ENCODE data around the gene TMEM132A. TPM values are rescaled to one million over a fixed set of nuclear protein-coding genes. Genes with fewer than 3 reads are reported as not detected.

The TMEM132A gene
- total RNA-seq = 29.3 and 40.6 TPM in 2 replicates

GRCh38 chr11:60924110-60924905 lies at the start of gene TMEM132A:
Gene TMEM132A (plus strand): TSS chr11:60924460. CDS start chr11:60924634, 174 bp downstream.
- no peak for TF ChIP-seq CTCF (IDR thresholded peaks at IDR 0.05; ENCODE audit: insufficient read depth, low read depth, low read length)
- DNase-seq (ENCODE audit: low read depth) = peak; percentile 64

GRCh38 chr11:60875366-60876167 lies 48.7 kb upstream of the TMEM132A start:
- H3K4me3 ChIP-seq (ENCODE audit: low read depth, low read length) = no peak overlapping the region
- no peak for DNase-seq (ENCODE audit: low read depth)
- no peak for TF ChIP-seq CTCF (IDR thresholded peaks at IDR 0.05; ENCODE audit: insufficient read depth, low read depth, low read length)

More at GRCh38 chr11:60924110-60924905, at the start of gene TMEM132A:
- peak within 1 kb of the TSS; percentile 72 for H3K4me3 ChIP-seq (ENCODE audit: low read depth, low read length)

GRCh38 chr11:60876168-60876485 lies 48.1 kb upstream of the TMEM132A start:
- no peak for DNase-seq (ENCODE audit: low read depth)
- no peak overlapping the region for H3K4me3 ChIP-seq (ENCODE audit: low read depth, low read length)
- TF ChIP-seq CTCF (IDR thresholded peaks at IDR 0.05; ENCODE audit: insufficient read depth, low read depth, low read length) = no peak

GRCh38 chr11:60878245-60879101 lies 45.8 kb upstream of the TMEM132A start:
- H3K4me3 ChIP-seq (ENCODE audit: low read depth, low read length) = no peak overlapping the region
- no peak for TF ChIP-seq CTCF (IDR thresholded peaks at IDR 0.05; ENCODE audit: insufficient read depth, low read depth, low read length)
- DNase-seq (ENCODE audit: low read depth) = no peak

- no peak overlapping the region for H3K4me3 ChIP-seq (ENCODE audit: low read depth, low read length)
- TF ChIP-seq CTCF (IDR thresholded peaks at IDR 0.05; ENCODE audit: insufficient read depth, low read depth, low read length) = no peak
- no peak for DNase-seq (ENCODE audit: low read depth)
Observed at GRCh38 chr11:60879104-60879503, 45.2 kb upstream of the TMEM132A start.

GRCh38 chr11:60879971-60880588 lies 44.2 kb upstream of the TMEM132A start:
- no peak overlapping the region for H3K4me3 ChIP-seq (ENCODE audit: low read depth, low read length)
- DNase-seq (ENCODE audit: low read depth) = no peak
- TF ChIP-seq CTCF (IDR thresholded peaks at IDR 0.05; ENCODE audit: insufficient read depth, low read depth, low read length) = no peak

Measured in fibroblast of villous mesenchyme (primary cell).